Measurements from ENCODE around the gene ANKRD39.

DNA sequence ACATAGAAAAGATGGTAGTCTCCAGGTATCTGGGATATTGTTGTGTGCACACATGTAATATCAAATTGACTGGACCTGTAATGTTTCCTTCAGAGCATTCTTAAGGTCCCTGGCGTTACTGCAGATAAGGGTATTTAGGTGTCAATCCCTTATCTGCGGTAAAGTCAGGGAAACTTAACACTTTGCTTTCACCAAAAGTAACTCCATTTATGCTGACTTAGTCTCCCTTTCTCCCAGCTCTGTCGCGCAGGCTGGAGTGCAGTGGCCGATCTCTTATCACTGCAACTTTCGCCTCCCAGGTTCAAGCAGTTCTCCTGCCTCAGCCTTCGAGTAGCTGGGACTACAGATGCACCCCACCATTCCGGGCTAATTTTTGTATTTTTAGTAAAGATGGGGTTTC, 39.9 kb downstream of the ANKRD39 start:
- TF ChIP-seq POLR2A (IDR thresholded peaks at IDR 0.05) = no peak
- TF ChIP-seq, protein P1, sequence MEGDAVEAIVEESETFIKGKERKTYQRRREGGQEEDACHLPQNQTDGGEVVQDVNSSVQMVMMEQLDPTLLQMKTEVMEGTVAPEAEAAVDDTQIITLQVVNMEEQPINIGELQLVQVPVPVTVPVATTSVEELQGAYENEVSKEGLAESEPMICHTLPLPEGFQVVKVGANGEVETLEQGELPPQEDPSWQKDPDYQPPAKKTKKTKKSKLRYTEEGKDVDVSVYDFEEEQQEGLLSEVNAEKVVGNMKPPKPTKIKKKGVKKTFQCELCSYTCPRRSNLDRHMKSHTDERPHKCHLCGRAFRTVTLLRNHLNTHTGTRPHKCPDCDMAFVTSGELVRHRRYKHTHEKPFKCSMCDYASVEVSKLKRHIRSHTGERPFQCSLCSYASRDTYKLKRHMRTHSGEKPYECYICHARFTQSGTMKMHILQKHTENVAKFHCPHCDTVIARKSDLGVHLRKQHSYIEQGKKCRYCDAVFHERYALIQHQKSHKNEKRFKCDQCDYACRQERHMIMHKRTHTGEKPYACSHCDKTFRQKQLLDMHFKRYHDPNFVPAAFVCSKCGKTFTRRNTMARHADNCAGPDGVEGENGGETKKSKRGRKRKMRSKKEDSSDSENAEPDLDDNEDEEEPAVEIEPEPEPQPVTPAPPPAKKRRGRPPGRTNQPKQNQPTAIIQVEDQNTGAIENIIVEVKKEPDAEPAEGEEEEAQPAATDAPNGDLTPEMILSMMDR (IDR thresholded peaks at IDR 0.05) = no peak

Measured in Peyer's patch (tissue), 4 donors.